MM.1S (cell line): Measurements from ENCODE around the gene UNC5CL.

ENCODE experiments used
- EZH2phosphoT487 ChIP-seq: fragments of 300-600 bp; sonication (generic); IDR thresholded peaks from 2 replicates; pipeline ENCODE4 v1.6.1; 2018; ENCODE audit warnings: antibody characterized with exemption, low read length
- TF ChIP-seq, protein P1 (sequence below): fragments of 300-600 bp; sonication (generic); IDR thresholded peaks from 2 replicates; pipeline ENCODE4 v1.5.1; 2016; ENCODE audit warnings: antibody characterized with exemption, low read length, mixed read lengths

DNA sequence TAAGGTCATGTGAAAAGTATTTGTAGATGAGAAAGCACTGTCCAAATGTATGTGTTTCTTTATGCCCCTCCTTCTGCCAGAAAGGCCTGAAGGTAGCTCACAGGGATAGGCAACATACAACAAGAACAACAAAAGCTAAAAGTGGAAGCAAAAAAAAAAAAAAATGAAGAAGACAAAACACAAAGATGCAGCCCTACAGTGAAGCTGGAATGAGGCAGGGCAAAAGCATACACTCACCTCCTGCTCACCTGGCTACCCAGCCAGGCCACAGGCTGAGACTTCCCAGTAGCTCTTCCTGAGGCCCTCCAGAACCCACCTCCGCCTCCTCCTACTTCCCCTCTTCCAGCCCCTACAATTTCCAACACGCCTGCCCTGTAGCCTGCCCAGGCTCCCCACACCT lies 2.4 kb downstream of the UNC5CL start:
- TF ChIP-seq, protein P1, sequence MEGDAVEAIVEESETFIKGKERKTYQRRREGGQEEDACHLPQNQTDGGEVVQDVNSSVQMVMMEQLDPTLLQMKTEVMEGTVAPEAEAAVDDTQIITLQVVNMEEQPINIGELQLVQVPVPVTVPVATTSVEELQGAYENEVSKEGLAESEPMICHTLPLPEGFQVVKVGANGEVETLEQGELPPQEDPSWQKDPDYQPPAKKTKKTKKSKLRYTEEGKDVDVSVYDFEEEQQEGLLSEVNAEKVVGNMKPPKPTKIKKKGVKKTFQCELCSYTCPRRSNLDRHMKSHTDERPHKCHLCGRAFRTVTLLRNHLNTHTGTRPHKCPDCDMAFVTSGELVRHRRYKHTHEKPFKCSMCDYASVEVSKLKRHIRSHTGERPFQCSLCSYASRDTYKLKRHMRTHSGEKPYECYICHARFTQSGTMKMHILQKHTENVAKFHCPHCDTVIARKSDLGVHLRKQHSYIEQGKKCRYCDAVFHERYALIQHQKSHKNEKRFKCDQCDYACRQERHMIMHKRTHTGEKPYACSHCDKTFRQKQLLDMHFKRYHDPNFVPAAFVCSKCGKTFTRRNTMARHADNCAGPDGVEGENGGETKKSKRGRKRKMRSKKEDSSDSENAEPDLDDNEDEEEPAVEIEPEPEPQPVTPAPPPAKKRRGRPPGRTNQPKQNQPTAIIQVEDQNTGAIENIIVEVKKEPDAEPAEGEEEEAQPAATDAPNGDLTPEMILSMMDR, result no peak
- no peak for TF ChIP-seq EZH2phosphoT487
